Measurements from ENCODE around the gene PON1. TPM values are rescaled to one million over a fixed set of nuclear protein-coding genes. Genes with fewer than 3 reads are reported as not detected.
A peak's percentile ranks its signal among the peaks of the same experiment; 100 is the strongest.

The PON1 gene
- polyA plus RNA-seq, 10 donors = 0.17 to 1.5 (median 0.67) TPM

DNA sequence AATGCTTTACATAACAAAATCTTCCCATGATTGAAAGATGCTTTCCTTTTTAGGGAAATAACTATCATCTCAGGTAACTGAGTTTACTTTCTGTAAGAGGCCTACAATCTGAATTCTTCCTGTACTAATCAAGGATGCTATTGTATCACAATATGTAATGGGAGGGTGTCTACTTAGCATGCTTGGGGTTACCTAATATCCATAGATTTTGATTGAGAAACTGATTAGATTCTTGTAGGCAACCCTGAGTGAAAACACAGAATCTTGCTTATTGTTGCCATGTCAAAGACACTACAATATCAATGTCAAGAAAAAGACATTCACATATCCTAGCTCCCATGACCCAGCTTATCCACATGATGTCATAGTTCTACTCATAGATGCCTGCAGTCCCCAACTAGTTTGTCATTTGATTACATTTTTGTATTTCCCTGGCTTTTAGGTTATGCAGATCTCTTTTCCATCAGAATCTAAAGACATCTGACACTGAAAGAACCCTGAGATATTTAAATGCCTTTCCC, 62.4 kb downstream of the PON1 start:
- no peak for DNase-seq

DNA sequence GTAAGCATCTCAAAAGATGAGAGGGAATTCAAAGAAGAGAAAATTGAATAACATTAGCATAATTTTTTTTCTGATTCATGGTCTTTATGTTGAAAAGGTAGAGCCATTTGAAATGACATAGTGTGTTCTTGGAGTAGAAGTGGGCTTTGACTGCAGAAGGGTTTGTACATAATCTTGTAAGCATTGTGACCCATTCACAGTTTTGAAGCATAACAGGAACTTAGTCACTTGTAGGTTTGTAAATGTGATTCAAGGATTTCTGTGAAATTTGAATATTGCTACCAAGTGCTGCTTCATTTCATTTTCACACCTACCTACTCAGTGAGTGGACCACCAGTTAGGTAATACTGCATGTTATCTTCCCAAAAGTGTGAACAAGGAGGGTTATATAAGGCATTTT, 68.6 kb downstream of the PON1 start:
- DNase-seq = no peak

DNA sequence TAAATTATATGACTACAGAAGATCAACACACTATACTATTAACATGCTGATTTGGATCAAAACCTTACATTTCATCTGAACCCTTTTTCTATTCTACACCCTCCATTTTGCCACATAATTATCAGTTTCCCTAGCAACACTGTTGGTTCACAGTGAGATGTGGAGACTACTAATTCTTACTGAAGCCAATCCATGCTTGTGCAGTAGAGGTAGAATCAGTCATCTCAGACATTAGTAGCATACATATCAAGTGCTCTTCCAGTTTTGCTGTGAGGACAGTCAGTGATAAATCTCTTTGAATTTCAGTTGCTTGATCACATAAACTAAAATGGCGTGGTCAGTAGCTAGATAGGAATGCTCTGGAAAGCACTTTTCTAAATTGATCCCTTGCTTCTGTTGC, 70.3 kb downstream of the PON1 start:
- no peak for DNase-seq

DNA sequence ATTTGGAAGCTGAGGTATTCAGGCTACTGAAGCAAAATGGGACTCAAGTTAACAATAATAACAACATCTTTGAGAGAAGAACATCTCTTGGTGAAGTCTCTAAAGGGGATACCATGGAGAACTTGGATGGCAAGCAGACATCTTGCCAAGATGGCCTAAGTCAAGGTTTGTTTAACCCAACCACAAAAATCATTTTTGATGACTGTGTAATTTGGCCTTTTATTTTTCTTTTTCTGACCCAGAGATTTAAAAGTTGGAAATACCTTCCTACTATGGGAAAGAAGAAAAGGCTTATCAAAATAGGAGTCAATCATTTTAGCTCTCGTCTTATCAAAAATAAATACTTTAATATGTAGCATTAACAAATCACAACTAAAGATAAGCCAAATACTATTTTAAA, 72.4 kb downstream of the PON1 start:
- DNase-seq = no peak

DNA sequence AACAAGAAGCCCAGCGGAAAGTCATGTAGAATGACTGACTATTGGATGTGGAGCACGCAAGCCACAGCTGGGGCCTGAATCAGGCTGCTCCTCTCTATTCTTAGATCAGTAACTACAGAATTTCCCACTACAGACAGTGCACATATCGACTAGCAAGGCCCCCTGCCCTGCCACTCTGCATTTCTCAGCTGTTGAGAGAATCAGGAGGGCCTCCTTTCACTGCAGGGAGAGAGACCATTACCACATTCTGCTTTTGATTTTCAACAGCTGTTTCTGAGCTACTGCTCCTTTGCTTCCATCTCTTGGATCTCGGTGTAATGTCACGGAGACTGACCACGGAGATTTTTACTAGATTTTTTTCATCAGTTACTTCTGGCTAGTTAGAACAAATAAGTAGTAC, 73.8 kb downstream of the PON1 start:
- peak in 1 of 3 donors; percentile 39 for DNase-seq

Other genes starting within 250 kb of the PON1 start
- 10 to 100 TPM in 1 of 10 donors, 1 to 10 TPM in 9; 3.1 to 14.5 (median 5.2) TPM for gene PON3, start 71.8 kb upstream of the PON1 start, polyA plus RNA-seq (ENCODE audit: insufficient read length in 10 of 10)
- 100 to 1,000 TPM in 4 of 10 donors, 10 to 100 TPM in 6; 59.1 to 197 (median 91.9) TPM for gene PON2, start 110.5 kb upstream of the PON1 start, polyA plus RNA-seq (ENCODE audit: insufficient read length in 10 of 10)
- 10 to 100 TPM; 17.9 to 36.9 (median 29.0) TPM for gene ASB4, start 161.4 kb upstream of the PON1 start, polyA plus RNA-seq (ENCODE audit: insufficient read length in 10 of 10)

All from muscle of back (tissue), 11 donors.